Duodenal mucosa (tissue), 2 donors: ENCODE data around the gene SDC1.
"Not testable (repeated sequence)": the region's sequence is repeated elsewhere in the genome, so short reads cannot be mapped to it uniquely, and the experiment has no call there.

Source experiments
- H3K27ac ChIP-seq: one replicate; pipeline ENCODE4 v1.7.0; 2013; ENCODE audit warnings: low read depth, low read length
- H3K27me3 ChIP-seq, 2 donors: one replicate each; pipeline ENCODE4 v1.7.0; 2013; ENCODE audit warnings: low read length in 2 of 2, control low read depth in 1 of 2; ENCODE audit not compliant: insufficient read depth in 2 of 2, control insufficient read depth in 1 of 2
- H3K36me3 ChIP-seq, 2 donors: one replicate each; pipeline ENCODE4 v1.7.0; 2013; ENCODE audit warnings: low read length in 2 of 2, control low read depth in 1 of 2; ENCODE audit not compliant: insufficient read depth in 2 of 2, control insufficient read depth in 1 of 2
- H3K4me1 ChIP-seq, 2 donors: one replicate each; pipeline ENCODE4 v1.7.0; 2013; ENCODE audit warnings: low read length in 2 of 2, control low read depth in 1 of 2; ENCODE audit not compliant: insufficient read depth in 2 of 2, control insufficient read depth in 1 of 2
- H3K4me3 ChIP-seq, 2 donors: one replicate each; pipeline ENCODE4 v1.7.0; 2013; ENCODE audit warnings: low read length in 2 of 2, low read depth in 1 of 2
- H3K9ac ChIP-seq, 2 donors: one replicate each; pipeline ENCODE4 v1.7.0; 2013; ENCODE audit warnings: low read length in 2 of 2, low read depth in 1 of 2
- H3K9me3 ChIP-seq, 2 donors: one replicate each; pipeline ENCODE4 v1.7.0; 2013; ENCODE audit warnings: low read length in 2 of 2, control low read depth in 1 of 2; ENCODE audit not compliant: control insufficient read depth in 1 of 2

The SDC1 gene

GRCh38 chr2:20224716-20225293 lies at the start of gene SDC1:
SDC1 (minus strand) TSS chr2:20225130; CDS start chr2:20224867, 263 bp downstream.
- peak within 1 kb of the TSS; percentile 92 for H3K27ac ChIP-seq
- H3K9ac ChIP-seq: peak within 1 kb of the TSS; percentile 76
- H3K9me3 ChIP-seq: no peaks in the 10 kb centered on the region
- H3K4me1 ChIP-seq: peaks cover 39 to 44% of the 10 kb centered on the region in 2 donors
- peak within 1 kb of the TSS; percentile 80 to 85 for H3K4me3 ChIP-seq
- peaks cover 0 to 6% of the 10 kb centered on the region in 2 donors for H3K27me3 ChIP-seq
- no peaks in the 10 kb centered on the region for H3K36me3 ChIP-seq

GRCh38 chr2:20273042-20273441 lies 48.1 kb upstream of the SDC1 start:
- Histone ChIP-seq H3K4me3 (no peak overlapping the region), H3K27ac (no peak overlapping the region), H3K27me3 (no peaks in the 10 kb centered on the region), H3K36me3 (peaks cover 3 to 6% of the 10 kb centered on the region in 2 donors), H3K9me3 (no peaks in the 10 kb centered on the region), H3K9ac (no peak overlapping the region), H3K4me1 (no peaks in the 10 kb centered on the region)

DNA sequence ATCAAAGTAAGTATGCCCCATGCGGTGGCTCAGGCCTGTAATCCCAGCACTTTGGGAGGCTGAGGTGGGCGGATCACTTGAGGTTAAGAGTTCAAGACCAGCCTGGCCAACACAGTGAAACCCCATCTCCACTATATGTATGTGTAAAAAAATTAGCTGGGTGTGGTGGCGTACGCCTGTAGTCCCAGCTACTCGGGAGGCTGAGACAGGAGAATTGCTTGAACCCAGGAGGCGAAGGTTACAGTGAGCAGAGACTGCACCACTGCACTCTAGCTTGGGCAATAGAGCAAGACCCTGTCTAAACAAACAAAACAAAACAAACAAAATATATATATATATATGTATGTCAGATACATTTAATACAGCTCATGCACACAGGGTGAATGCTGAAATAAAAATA lies 43.4 kb upstream of the SDC1 start:
- H3K9me3 ChIP-seq, H3K4me1 ChIP-seq, H3K4me3 ChIP-seq, H3K36me3 ChIP-seq, H3K9ac ChIP-seq, H3K27ac ChIP-seq, H3K27me3 ChIP-seq: not testable (repeated sequence)

DNA sequence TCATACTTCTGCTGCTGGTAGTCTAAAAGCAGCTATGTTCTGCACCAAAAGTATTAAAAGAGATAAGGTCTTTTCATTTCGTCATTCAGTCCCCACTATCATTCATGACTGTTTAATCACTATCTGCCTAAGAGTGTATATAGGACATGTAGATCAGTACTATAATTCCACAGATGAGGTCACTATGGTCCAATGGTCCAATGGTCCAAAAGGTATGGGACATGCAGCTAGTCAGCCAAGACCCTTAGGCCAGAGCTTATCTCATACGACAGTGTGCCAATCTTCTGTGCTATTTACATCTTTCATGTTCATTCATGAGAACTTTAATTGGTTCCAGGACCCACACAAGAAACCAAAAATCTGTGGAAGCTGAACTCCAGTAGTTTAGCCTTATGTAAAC lies 42.6 kb upstream of the SDC1 start:
- peaks cover 0 to 5% of the 10 kb centered on the region in 2 donors for H3K4me1 ChIP-seq
- no peaks in the 10 kb centered on the region for H3K9me3 ChIP-seq
- H3K4me3 ChIP-seq: no peak overlapping the region
- no peak overlapping the region for H3K27ac ChIP-seq
- H3K9ac ChIP-seq: no peak overlapping the region
- no peaks in the 10 kb centered on the region for H3K27me3 ChIP-seq
- peaks cover 5% of the 10 kb centered on the region in 2 donors for H3K36me3 ChIP-seq

GRCh38 chr2:20264629-20265028 lies 39.7 kb upstream of the SDC1 start:
- H3K36me3 ChIP-seq: peaks cover 13 to 20% of the 10 kb centered on the region in 2 donors

GRCh38 chr2:20257411-20257810 lies 32.5 kb upstream of the SDC1 start:
- Histone ChIP-seq H3K36me3 (peaks cover 33 to 69% of the 10 kb centered on the region in 2 donors), H3K9me3 (no peaks in the 10 kb centered on the region), H3K4me3 (no peak overlapping the region), H3K27ac (no peak overlapping the region), H3K9ac (no peak overlapping the region), H3K27me3 (no peaks in the 10 kb centered on the region), H3K4me1 (no peaks in the 10 kb centered on the region)

More at GRCh38 chr2:20264629-20265028, 39.7 kb upstream of the SDC1 start:
- H3K9ac ChIP-seq: no peak overlapping the region
- no peak overlapping the region for H3K4me3 ChIP-seq
- H3K9me3 ChIP-seq: no peaks in the 10 kb centered on the region
- peaks cover 0 to 5% of the 10 kb centered on the region in 2 donors for H3K4me1 ChIP-seq
- no peak overlapping the region for H3K27ac ChIP-seq
- no peaks in the 10 kb centered on the region for H3K27me3 ChIP-seq

- Histone ChIP-seq H3K4me3 (no peak overlapping the region), H3K9ac (no peak overlapping the region), H3K9me3 (no peaks in the 10 kb centered on the region), H3K27ac (no peak overlapping the region), H3K36me3 (peaks cover 30 to 77% of the 10 kb centered on the region in 2 donors), H3K4me1 (no peaks in the 10 kb centered on the region), H3K27me3 (no peaks in the 10 kb centered on the region)
Observed at GRCh38 chr2:20254731-20255130, 29.8 kb upstream of the SDC1 start.

DNA sequence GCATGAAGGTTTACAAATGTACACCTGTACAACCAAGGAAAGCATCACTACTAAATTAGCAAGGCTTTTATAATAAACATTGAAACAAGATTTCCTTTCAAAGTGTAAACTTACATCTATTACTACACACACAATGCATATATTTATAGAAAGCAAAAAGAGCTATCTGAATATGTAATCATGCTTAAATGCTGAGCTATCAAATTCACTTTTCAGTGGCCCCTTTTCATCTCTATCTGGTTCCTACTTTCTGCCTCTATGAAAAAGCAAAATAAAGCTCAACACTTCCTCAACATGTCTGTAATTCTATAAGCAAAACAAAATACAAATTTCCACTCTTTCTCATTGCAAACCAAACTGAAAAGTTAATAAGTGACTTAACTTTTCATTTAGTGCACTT lies 25.5 kb upstream of the SDC1 start:
- Histone ChIP-seq H3K36me3 (peaks cover 35 to 69% of the 10 kb centered on the region in 2 donors), H3K4me3 (no peak overlapping the region)

DNA sequence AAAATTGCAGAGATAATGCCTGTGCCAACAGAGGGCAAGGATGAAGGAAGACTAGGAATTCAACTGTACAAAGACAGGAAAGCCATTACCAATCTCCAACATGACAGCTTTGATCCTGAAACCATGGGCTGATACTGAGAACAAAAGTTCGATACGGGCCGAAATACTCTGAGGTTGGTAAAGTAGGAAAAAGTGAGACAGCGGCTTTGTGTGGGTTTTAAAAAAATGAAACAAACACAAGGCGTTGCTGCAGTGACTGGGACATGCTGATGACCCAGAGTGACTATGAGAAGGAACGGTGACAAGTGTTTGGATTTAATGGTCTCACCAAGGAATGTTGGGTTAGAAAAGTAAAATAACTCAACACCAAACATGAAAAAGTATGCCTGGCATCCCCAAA lies 24.2 kb upstream of the SDC1 start:
- H3K9ac ChIP-seq: no peak overlapping the region
- H3K27me3 ChIP-seq: no peaks in the 10 kb centered on the region
- no peaks in the 10 kb centered on the region for H3K9me3 ChIP-seq
- H3K36me3 ChIP-seq: peaks cover 26 to 56% of the 10 kb centered on the region in 2 donors
- no peaks in the 10 kb centered on the region for H3K4me1 ChIP-seq
- H3K4me3 ChIP-seq: no peak overlapping the region
- H3K27ac ChIP-seq: no peak overlapping the region

More for the DNA sequence above, 25.5 kb upstream of the SDC1 start:
- H3K9ac ChIP-seq: no peak overlapping the region
- no peaks in the 10 kb centered on the region for H3K4me1 ChIP-seq
- H3K27me3 ChIP-seq: no peaks in the 10 kb centered on the region
- H3K27ac ChIP-seq: no peak overlapping the region
- no peaks in the 10 kb centered on the region for H3K9me3 ChIP-seq

GRCh38 chr2:20247084-20247483 lies 22.2 kb upstream of the SDC1 start:
- Histone ChIP-seq H3K36me3 (peaks cover 17 to 35% of the 10 kb centered on the region in 2 donors), H3K4me1 (no peaks in the 10 kb centered on the region), H3K9me3 (no peaks in the 10 kb centered on the region), H3K27ac (no peak overlapping the region), H3K27me3 (no peaks in the 10 kb centered on the region), H3K9ac (no peak overlapping the region), H3K4me3 (no peak overlapping the region)
